Measurements from ENCODE around the gene SLC13A1. TPM values are rescaled to one million over a fixed set of nuclear protein-coding genes. Genes with fewer than 3 reads are reported as not detected.

SLC13A1 gene
- total and polyA plus RNA-seq, 2 experiments from 2014 or later, result not detected

GRCh38 chr7:123140561-123140960, 59.2 kb downstream of the SLC13A1 start:
- Histone ChIP-seq H3K27me3 (ENCODE audit: insufficient read depth) (no peaks in the 10 kb centered on the region), H3K79me2 (replicated peaks; ENCODE audit: insufficient read depth) (no peaks in the 10 kb centered on the region), H3K36me3 (ENCODE audit: insufficient read depth) (no peaks in the 10 kb centered on the region), H3K4me2 (no peak overlapping the region), H2AFZ (no peak overlapping the region), H3K27ac (ENCODE audit: low read depth) (no peak overlapping the region), H4K20me1 (replicated peaks; ENCODE audit: insufficient read depth) (no peaks in the 10 kb centered on the region), H3F3A (replicated peaks; ENCODE audit: low read depth) (no peaks in the 10 kb centered on the region), H3K4me1 (ENCODE audit: insufficient read depth) (no peaks in the 10 kb centered on the region), H3K4me3 (no peak overlapping the region), H3K9me2 (ENCODE audit: insufficient read depth) (no peaks in the 10 kb centered on the region)
- no peaks in the 10 kb centered on the region for H3K9me3 Mint-ChIP-seq
- no peak overlapping the region for H3K4me3 Mint-ChIP-seq
- no peak for DNase-seq (ENCODE audit: low spot score)
- no peaks in the 10 kb centered on the region for H3K36me3 Mint-ChIP-seq (ENCODE audit: low read depth)
- H3K27ac Mint-ChIP-seq, result no peak overlapping the region
- no peaks in the 10 kb centered on the region for H3K27me3 Mint-ChIP-seq (ENCODE audit: insufficient read depth, low read depth, poor library complexity)
- TF ChIP-seq EZH2phosphoT487 (IDR thresholded peaks at IDR 0.05; ENCODE audit: unreplicated experiment) (no peak), POLR2AphosphoS5 (IDR thresholded peaks at IDR 0.05; ENCODE audit: low read depth) (no peak), EZH2 (IDR thresholded peaks at IDR 0.05; ENCODE audit: low read depth, unreplicated experiment) (no peak), NANOG (IDR thresholded peaks at IDR 0.05; ENCODE audit: borderline replicate concordance) (no peak), STAT1 (IDR thresholded peaks at IDR 0.05; ENCODE audit: unreplicated experiment) (no peak), CTCF (conservative IDR thresholded peaks at IDR 0.05; ENCODE audit: low read depth in 2 of 2) (no peak), CREB1 (CRISPR knock-in tag; IDR thresholded peaks at IDR 0.05; ENCODE audit: low read depth) (no peak), JUNB (IDR thresholded peaks at IDR 0.05; ENCODE audit: unreplicated experiment) (no peak), ZNF114 (CRISPR knock-in tag; IDR thresholded peaks at IDR 0.05) (no peak), ZNF331 (CRISPR knock-in tag; IDR thresholded peaks at IDR 0.05; ENCODE audit: low read depth) (no peak)
- TF ChIP-seq, protein P1, sequence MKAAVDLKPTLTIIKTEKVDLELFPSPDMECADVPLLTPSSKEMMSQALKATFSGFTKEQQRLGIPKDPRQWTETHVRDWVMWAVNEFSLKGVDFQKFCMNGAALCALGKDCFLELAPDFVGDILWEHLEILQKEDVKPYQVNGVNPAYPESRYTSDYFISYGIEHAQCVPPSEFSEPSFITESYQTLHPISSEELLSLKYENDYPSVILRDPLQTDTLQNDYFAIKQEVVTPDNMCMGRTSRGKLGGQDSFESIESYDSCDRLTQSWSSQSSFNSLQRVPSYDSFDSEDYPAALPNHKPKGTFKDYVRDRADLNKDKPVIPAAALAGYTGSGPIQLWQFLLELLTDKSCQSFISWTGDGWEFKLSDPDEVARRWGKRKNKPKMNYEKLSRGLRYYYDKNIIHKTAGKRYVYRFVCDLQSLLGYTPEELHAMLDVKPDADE (IDR thresholded peaks at IDR 0.05), result no peak
- TF ChIP-seq, protein P2, sequence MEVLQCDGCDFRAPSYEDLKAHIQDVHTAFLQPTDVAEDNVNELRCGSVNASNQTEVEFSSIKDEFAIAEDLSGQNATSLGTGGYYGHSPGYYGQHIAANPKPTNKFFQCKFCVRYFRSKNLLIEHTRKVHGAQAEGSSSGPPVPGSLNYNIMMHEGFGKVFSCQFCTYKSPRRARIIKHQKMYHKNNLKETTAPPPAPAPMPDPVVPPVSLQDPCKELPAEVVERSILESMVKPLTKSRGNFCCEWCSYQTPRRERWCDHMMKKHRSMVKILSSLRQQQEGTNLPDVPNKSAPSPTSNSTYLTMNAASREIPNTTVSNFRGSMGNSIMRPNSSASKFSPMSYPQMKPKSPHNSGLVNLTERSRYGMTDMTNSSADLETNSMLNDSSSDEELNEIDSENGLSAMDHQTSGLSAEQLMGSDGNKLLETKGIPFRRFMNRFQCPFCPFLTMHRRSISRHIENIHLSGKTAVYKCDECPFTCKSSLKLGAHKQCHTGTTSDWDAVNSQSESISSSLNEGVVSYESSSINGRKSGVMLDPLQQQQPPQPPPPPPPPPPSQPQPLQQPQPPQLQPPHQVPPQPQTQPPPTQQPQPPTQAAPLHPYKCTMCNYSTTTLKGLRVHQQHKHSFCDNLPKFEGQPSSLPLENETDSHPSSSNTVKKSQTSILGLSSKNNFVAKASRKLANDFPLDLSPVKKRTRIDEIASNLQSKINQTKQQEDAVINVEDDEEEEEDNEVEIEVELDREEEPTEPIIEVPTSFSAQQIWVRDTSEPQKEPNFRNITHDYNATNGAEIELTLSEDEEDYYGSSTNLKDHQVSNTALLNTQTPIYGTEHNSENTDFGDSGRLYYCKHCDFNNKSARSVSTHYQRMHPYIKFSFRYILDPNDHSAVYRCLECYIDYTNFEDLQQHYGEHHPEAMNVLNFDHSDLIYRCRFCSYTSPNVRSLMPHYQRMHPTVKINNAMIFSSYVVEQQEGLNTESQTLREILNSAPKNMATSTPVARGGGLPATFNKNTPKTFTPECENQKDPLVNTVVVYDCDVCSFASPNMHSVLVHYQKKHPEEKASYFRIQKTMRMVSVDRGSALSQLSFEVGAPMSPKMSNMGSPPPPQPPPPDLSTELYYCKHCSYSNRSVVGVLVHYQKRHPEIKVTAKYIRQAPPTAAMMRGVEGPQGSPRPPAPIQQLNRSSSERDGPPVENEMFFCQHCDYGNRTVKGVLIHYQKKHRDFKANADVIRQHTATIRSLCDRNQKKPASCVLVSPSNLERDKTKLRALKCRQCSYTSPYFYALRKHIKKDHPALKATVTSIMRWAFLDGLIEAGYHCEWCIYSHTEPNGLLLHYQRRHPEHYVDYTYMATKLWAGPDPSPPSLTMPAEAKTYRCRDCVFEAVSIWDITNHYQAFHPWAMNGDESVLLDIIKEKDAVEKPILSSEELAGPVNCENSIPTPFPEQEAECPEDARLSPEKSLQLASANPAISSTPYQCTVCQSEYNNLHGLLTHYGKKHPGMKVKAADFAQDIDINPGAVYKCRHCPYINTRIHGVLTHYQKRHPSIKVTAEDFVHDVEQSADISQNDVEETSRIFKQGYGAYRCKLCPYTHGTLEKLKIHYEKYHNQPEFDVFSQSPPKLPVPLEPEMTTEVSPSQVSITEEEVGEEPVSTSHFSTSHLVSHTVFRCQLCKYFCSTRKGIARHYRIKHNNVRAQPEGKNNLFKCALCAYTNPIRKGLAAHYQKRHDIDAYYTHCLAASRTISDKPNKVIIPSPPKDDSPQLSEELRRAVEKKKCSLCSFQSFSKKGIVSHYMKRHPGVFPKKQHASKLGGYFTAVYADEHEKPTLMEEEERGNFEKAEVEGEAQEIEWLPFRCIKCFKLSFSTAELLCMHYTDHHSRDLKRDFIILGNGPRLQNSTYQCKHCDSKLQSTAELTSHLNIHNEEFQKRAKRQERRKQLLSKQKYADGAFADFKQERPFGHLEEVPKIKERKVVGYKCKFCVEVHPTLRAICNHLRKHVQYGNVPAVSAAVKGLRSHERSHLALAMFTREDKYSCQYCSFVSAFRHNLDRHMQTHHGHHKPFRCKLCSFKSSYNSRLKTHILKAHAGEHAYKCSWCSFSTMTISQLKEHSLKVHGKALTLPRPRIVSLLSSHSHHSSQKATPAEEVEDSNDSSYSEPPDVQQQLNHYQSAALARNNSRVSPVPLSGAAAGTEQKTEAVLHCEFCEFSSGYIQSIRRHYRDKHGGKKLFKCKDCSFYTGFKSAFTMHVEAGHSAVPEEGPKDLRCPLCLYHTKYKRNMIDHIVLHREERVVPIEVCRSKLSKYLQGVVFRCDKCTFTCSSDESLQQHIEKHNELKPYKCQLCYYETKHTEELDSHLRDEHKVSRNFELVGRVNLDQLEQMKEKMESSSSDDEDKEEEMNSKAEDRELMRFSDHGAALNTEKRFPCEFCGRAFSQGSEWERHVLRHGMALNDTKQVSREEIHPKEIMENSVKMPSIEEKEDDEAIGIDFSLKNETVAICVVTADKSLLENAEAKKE (CRISPR knock-in tag; IDR thresholded peaks at IDR 0.05), result no peak
- TF ChIP-seq, protein P3, sequence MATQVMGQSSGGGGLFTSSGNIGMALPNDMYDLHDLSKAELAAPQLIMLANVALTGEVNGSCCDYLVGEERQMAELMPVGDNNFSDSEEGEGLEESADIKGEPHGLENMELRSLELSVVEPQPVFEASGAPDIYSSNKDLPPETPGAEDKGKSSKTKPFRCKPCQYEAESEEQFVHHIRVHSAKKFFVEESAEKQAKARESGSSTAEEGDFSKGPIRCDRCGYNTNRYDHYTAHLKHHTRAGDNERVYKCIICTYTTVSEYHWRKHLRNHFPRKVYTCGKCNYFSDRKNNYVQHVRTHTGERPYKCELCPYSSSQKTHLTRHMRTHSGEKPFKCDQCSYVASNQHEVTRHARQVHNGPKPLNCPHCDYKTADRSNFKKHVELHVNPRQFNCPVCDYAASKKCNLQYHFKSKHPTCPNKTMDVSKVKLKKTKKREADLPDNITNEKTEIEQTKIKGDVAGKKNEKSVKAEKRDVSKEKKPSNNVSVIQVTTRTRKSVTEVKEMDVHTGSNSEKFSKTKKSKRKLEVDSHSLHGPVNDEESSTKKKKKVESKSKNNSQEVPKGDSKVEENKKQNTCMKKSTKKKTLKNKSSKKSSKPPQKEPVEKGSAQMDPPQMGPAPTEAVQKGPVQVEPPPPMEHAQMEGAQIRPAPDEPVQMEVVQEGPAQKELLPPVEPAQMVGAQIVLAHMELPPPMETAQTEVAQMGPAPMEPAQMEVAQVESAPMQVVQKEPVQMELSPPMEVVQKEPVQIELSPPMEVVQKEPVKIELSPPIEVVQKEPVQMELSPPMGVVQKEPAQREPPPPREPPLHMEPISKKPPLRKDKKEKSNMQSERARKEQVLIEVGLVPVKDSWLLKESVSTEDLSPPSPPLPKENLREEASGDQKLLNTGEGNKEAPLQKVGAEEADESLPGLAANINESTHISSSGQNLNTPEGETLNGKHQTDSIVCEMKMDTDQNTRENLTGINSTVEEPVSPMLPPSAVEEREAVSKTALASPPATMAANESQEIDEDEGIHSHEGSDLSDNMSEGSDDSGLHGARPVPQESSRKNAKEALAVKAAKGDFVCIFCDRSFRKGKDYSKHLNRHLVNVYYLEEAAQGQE (IDR thresholded peaks at IDR 0.05; ENCODE audit: unreplicated experiment), result no peak
- ATAC-seq, result no peak
- no peaks in the 10 kb centered on the region for H3K4me1 Mint-ChIP-seq

Data from GM23338 (cell line).